Body of pancreas (tissue), 4 donors: ENCODE measurements around the gene NAT8L.

Source experiments
- POLR2A ChIP-seq, 3 donors: fragments of 450-650 bp; IDR thresholded peaks; one replicate each; pipeline ENCODE4 v1.6.1; 2016; ENCODE audit warnings: antibody characterized with exemption in 3 of 3, mild to moderate bottlenecking in 2 of 3
- TF ChIP-seq, protein P1 (sequence below), 7 experiments: fragments of 450-650 bp in 4 of 7; fragments of 200-600 bp in 3 of 7; sonication (generic) in 3 of 7; IDR thresholded peaks; one replicate each; pipeline ENCODE4 v1.5.1; 2016 to 2019; ENCODE audit warnings: antibody characterized with exemption in 7 of 7

DNA sequence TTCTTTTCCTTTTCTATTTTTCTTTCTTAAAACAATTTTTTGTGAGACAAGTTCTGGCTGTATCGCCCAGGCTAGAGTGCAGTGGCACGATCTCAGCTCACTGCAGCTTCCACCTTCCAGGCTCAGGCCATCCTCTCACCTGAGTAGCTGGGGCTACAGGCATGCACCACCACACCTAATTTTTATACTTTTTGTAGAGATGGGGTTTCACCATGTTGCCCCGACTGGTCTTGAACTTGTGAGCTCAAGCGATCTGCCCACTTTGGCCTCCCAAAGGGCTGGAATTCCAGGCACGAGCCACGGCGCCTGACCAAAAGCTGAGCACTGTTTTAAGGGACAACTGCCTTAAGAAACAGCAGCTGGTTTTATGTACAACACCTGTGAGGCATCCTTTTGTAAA, 9.3 kb upstream of the NAT8L start:
- TF ChIP-seq, protein P1, sequence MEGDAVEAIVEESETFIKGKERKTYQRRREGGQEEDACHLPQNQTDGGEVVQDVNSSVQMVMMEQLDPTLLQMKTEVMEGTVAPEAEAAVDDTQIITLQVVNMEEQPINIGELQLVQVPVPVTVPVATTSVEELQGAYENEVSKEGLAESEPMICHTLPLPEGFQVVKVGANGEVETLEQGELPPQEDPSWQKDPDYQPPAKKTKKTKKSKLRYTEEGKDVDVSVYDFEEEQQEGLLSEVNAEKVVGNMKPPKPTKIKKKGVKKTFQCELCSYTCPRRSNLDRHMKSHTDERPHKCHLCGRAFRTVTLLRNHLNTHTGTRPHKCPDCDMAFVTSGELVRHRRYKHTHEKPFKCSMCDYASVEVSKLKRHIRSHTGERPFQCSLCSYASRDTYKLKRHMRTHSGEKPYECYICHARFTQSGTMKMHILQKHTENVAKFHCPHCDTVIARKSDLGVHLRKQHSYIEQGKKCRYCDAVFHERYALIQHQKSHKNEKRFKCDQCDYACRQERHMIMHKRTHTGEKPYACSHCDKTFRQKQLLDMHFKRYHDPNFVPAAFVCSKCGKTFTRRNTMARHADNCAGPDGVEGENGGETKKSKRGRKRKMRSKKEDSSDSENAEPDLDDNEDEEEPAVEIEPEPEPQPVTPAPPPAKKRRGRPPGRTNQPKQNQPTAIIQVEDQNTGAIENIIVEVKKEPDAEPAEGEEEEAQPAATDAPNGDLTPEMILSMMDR (IDR thresholded peaks at IDR 0.05), result no peak
- TF ChIP-seq POLR2A (IDR thresholded peaks at IDR 0.05), result no peak
